ENCODE measurements around the gene FAHD2A.
"Not testable (repeated sequence)": the region's sequence is repeated elsewhere in the genome, so short reads cannot be mapped to it uniquely, and the experiment has no call there.

FAHD2A gene

GRCh38 chr2:95402370-95403203 is at the start of gene FAHD2A:
Gene FAHD2A (plus strand): TSS chr2:95402708. CDS start chr2:95405559, 2,851 bp downstream.
- peak; percentile 97 for DNase-seq (ENCODE audit: low spot score)

- DNase-seq (ENCODE audit: low spot score), result no peak
Measured at GRCh38 chr2:95353055-95353575, 49.4 kb upstream of the FAHD2A start.

- no peak for DNase-seq (ENCODE audit: low spot score)
Measured at GRCh38 chr2:95353613-95354468, 48.7 kb upstream of the FAHD2A start.

- no peak for DNase-seq (ENCODE audit: low spot score)
Measured at GRCh38 chr2:95354469-95354901, 48.0 kb upstream of the FAHD2A start.

- no peak for DNase-seq (ENCODE audit: low spot score)
Measured at GRCh38 chr2:95354925-95355324, 47.6 kb upstream of the FAHD2A start.

- not testable (repeated sequence) for DNase-seq (ENCODE audit: low spot score)
Measured at GRCh38 chr2:95355486-95355885, 47.0 kb upstream of the FAHD2A start.

- no peak for DNase-seq (ENCODE audit: low spot score)
Measured at GRCh38 chr2:95356821-95357700, 45.4 kb upstream of the FAHD2A start.

GRCh38 chr2:95357717-95358280 is 44.7 kb upstream of the FAHD2A start:
- DNase-seq (ENCODE audit: low spot score), result no peak

- no peak for DNase-seq (ENCODE audit: low spot score)
Measured at GRCh38 chr2:95359031-95359430, 43.5 kb upstream of the FAHD2A start.

- no peak for DNase-seq (ENCODE audit: low spot score)
Measured at GRCh38 chr2:95359501-95359930, 43.0 kb upstream of the FAHD2A start.

- DNase-seq (ENCODE audit: low spot score), result no peak
Measured at GRCh38 chr2:95361216-95361980, 41.1 kb upstream of the FAHD2A start.

- DNase-seq (ENCODE audit: low spot score), result no peak
Measured at GRCh38 chr2:95362486-95362885, 40.0 kb upstream of the FAHD2A start.

GRCh38 chr2:95366514-95366913 is 36.0 kb upstream of the FAHD2A start:
- DNase-seq (ENCODE audit: low spot score), result no peak

GRCh38 chr2:95372216-95372829 is 30.2 kb upstream of the FAHD2A start:
- no peak for DNase-seq (ENCODE audit: low spot score)

GRCh38 chr2:95372845-95373244 is 29.7 kb upstream of the FAHD2A start:
- DNase-seq (ENCODE audit: low spot score), result no peak

- no peak for DNase-seq (ENCODE audit: low spot score)
Measured at GRCh38 chr2:95374029-95374428, 28.5 kb upstream of the FAHD2A start.

- no peak for DNase-seq (ENCODE audit: low spot score)
Measured at GRCh38 chr2:95374451-95374920, 28.0 kb upstream of the FAHD2A start.

GRCh38 chr2:95374921-95375471 is 27.5 kb upstream of the FAHD2A start:
- DNase-seq (ENCODE audit: low spot score), result no peak

- DNase-seq (ENCODE audit: low spot score), result no peak
Measured at GRCh38 chr2:95375532-95376150, 26.9 kb upstream of the FAHD2A start.
